Lung microvascular endothelial cell (primary cell): ENCODE data around the gene CD164. TPM values are rescaled to one million over a fixed set of nuclear protein-coding genes. Genes with fewer than 3 reads are reported as not detected.

ENCODE experiments used
- total RNA-seq: library from RNA; depleted of rRNA; stranded (reverse); fragments of >200 nt; gene quantifications from 2 replicates; pipeline ENCODE4 v1.2.1, GENCODE V29; 2014

The CD164 gene
- total RNA-seq, 1 donor from 2014 or later: 122 TPM

Other genes with a start within 250 kb of the CD164 start
- 0.22 and 0.60 TPM in 2 replicates for gene PPIL6, start 58.2 kb upstream of the CD164 start, total RNA-seq
- 5.4 and 7.3 TPM in 2 replicates for gene SMPD2, start 58.3 kb upstream of the CD164 start, total RNA-seq
- gene MICAL1, start 73.3 kb upstream of the CD164 start, total RNA-seq: 12.5 and 15.9 TPM in 2 replicates
- gene ZBTB24, start 100.8 kb upstream of the CD164 start, total RNA-seq: 3.1 and 4.4 TPM in 2 replicates